ENCODE results near the gene FRYL.
A peak's percentile ranks its signal among the peaks of the same experiment; 100 is the strongest.
"Not testable (repeated sequence)": the region's sequence is repeated elsewhere in the genome, so short reads cannot be mapped to it uniquely, and the experiment has no call there.

The FRYL gene

DNA sequence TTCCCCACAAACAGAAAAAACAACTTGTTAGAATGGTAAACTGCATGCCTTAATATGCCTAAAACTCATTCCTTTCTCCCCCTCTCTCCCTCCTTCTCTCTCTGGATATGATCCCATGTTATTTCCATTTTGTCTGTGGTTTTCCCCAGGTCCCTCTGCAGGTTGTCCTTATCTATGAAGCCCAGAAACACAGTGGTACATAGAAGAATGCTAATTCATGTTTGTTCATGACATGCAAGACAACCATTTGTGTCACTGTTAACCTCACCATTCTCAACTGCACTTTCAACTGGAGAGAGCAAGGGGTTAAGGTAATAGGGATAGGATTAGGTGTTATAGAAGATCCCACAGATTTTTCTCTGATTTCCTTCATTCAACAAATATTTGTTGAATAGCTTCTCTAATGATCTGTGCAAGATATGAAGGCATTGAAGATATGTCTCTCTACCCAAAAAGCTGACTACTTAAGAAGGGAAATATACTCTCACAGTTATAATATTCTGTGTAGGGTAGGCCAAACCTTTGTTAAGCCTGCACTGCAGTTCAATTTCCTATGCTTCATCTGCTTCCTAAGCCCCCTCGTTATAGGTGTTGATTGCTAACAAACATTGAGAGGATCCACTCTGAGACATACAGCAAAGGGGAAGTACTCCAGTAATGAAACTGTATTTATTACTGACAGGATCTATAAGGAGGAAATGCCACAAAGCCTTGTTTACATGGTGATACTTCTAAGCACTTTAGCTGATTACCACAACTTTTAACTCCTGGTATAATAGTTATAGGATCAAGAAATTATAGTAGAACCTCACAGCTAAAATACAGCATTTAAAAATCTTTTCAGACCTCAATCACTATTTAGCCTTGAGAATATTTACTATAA is 96.1 kb downstream of the FRYL start:
- DNase-seq (ENCODE audit: insufficient read length): peak; percentile 10
- no peak for TF ChIP-seq POLR2A (IDR thresholded peaks at IDR 0.05; ENCODE audit: low read depth, low read length)
- no peak for TF ChIP-seq POLR2AphosphoS5 (IDR thresholded peaks at IDR 0.05; ENCODE audit: low read depth, low read length)
- TF ChIP-seq TAF1 (IDR thresholded peaks at IDR 0.05; ENCODE audit: borderline replicate concordance, low read depth, low read length): no peak
- FAIRE-seq: peak; percentile 30

GRCh38 chr4:48682870-48683269 is 97.2 kb downstream of the FRYL start:
- not testable (repeated sequence) for FAIRE-seq; DNase-seq (ENCODE audit: insufficient read length)

DNA sequence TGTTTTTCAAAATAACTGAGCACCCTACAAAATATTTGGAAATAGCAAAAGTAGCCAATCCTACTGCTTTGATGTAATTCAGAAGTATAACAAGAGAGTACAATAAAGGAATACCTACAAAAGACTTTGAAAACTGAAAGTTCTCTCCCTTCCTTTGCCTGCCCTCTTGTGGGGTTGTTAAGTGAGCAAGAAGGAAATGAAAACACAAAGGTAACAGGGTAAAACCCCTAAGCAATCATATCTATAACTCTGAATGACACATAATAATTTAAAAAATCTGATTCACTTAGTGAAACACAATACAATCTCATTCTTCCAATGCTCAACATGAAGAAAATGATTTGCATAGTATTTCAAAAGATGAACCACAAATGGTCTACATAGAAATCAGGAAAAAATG is 98.2 kb downstream of the FRYL start:
- FAIRE-seq: peak; percentile 67
- no peak for DNase-seq (ENCODE audit: insufficient read length)
- TF ChIP-seq POLR2A (IDR thresholded peaks at IDR 0.05; ENCODE audit: low read depth, low read length) (no peak), TAF1 (IDR thresholded peaks at IDR 0.05; ENCODE audit: borderline replicate concordance, low read depth, low read length) (no peak), POLR2AphosphoS5 (IDR thresholded peaks at IDR 0.05; ENCODE audit: low read depth, low read length) (no peak)

DNA sequence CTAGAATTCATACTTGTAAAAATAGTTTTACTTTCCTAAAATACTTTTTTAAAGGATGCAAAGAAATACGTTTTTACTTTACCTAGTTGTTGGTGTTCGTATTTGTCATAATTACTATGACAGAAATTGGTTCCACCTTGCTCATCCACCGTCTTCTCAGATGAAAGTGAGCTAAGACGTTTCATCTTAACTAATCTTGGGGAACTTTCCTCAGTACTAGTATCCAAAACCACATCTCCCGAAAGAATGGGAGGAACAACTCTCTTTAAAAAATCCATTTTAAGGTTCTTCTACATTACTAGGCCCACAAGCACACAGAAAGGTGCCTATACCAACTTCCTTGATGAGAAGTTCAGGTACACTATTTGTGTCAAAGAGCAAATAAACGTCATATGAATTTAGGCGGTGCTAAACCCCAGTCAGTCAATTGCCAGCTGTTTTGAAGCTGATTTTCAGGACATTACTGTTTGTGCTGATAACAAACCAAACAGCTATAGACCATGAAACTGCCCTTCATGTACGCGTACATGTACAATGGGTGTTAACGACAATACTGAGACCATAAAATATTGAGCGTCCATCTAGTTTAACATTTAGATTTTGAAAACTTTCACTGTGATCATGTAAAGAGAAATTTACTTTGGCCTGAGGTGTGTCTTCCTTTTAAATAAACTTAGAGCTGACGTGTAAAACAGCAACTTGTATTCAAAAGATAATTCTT is 99.1 kb downstream of the FRYL start:
- no peak for DNase-seq (ENCODE audit: insufficient read length)
- FAIRE-seq: no peak
- TF ChIP-seq TAF1 (IDR thresholded peaks at IDR 0.05; ENCODE audit: borderline replicate concordance, low read depth, low read length) (no peak), POLR2A (IDR thresholded peaks at IDR 0.05; ENCODE audit: low read depth, low read length) (no peak), POLR2AphosphoS5 (IDR thresholded peaks at IDR 0.05; ENCODE audit: low read depth, low read length) (no peak)

DNA sequence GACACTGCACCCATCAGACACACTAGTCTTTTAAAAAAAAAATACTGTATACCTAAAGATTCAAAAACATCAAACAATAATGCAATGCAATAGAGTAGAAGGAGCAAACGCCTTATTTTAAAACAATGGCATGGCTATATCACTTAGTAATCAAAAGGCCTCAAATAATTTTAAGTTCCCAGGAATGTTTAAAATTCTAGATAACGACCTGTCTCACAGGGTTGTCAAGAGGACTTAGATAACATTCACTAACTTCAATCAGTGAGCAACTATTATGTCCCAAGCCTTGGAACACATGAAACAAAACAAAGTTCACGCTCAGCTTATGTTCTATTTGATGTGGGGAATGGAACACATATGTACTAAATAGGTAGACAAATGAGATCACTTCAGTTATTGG is 106.5 kb downstream of the FRYL start:
- TF ChIP-seq POLR2AphosphoS5 (IDR thresholded peaks at IDR 0.05; ENCODE audit: low read depth, low read length) (no peak), POLR2A (IDR thresholded peaks at IDR 0.05; ENCODE audit: low read depth, low read length) (no peak), TAF1 (IDR thresholded peaks at IDR 0.05; ENCODE audit: borderline replicate concordance, low read depth, low read length) (no peak)
- DNase-seq (ENCODE audit: insufficient read length) (no peak), FAIRE-seq (no peak)

DNA sequence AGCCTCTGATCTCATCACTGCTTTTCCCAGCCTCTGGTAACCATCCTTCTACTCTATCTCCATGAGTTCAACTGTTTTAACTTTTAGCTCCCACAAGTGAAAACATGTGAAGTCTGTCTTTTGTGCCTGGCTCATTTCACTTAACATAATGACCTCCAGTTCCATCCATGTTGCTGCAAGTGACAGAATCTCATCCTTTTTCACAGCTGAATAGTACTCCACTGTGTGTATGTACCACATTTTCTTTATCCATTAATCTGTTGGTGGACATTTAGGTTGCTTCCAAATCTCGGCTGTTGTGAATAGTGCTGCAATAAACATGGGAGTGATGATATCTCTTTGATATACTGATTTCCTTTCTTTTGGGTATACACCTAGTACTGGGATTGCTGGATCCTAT is 109.5 kb downstream of the FRYL start:
- FAIRE-seq (no peak), DNase-seq (ENCODE audit: insufficient read length) (no peak)
- TF ChIP-seq TAF1 (IDR thresholded peaks at IDR 0.05; ENCODE audit: borderline replicate concordance, low read depth, low read length): no peak
- no peak for TF ChIP-seq POLR2AphosphoS5 (IDR thresholded peaks at IDR 0.05; ENCODE audit: low read depth, low read length)
- no peak for TF ChIP-seq POLR2A (IDR thresholded peaks at IDR 0.05; ENCODE audit: low read depth, low read length)

DNA sequence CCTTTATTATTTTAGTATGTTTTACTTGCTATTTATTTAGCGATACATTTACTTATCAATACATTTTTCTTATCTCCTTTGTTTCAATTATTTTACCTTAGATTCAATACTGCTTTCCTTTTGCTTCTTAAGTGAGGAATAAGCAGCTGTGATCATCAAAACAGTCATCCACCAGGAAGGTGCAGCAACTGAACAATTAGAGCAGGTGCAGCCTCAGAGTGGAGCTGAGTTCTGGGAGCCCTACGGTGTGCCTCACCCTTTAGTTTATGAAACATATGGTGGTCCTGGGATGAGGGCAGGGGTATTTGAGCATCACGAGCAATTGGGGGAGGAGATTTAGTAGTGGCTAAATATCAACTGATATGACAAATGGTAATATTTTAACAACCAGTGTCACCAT is 111.0 kb downstream of the FRYL start:
- peak; percentile 46 for FAIRE-seq

DNA sequence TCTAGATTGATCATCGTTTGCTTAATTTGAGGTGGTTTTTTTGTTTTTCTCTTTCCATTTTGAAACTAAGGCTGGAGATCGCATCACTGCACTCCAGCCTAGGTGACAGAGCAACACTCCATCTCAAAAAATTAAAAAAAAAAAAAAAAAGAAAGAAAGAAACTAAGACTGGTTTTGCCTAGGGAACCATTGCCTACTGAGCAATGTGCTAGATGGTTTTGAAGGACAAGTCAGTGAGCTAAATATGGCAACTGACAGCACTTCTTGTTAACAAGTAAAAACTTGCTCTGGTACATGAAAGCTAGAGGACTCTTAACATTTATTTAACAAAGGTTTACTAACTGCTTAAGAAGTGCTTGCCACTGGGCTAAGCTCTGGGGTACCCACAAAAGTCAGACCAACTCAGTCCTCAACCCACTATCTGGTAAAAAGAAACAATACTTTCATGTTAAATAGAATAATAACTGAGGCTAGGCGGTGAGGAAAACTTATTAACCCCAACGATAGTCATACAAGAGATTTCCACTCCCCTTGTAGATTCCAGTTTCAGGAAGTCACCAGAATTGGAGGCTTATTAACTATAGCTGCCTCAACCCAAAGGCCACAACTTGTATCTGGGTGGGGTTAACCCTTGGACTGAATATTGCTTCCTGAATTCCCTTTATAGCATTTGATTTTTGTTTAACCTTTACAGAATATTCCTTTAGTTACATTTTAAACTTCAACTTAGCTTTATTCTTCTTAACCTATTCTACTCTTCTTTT is 111.6 kb downstream of the FRYL start:
- FAIRE-seq: no peak
- TF ChIP-seq POLR2A (IDR thresholded peaks at IDR 0.05; ENCODE audit: low read depth, low read length) (no peak), TAF1 (IDR thresholded peaks at IDR 0.05; ENCODE audit: borderline replicate concordance, low read depth, low read length) (no peak), POLR2AphosphoS5 (IDR thresholded peaks at IDR 0.05; ENCODE audit: low read depth, low read length) (no peak)
- no peak for DNase-seq (ENCODE audit: insufficient read length)

More for the DNA sequence above, 111.0 kb downstream of the FRYL start:
- DNase-seq (ENCODE audit: insufficient read length): no peak
- TF ChIP-seq POLR2A (IDR thresholded peaks at IDR 0.05; ENCODE audit: low read depth, low read length): no peak
- no peak for TF ChIP-seq POLR2AphosphoS5 (IDR thresholded peaks at IDR 0.05; ENCODE audit: low read depth, low read length)
- no peak for TF ChIP-seq TAF1 (IDR thresholded peaks at IDR 0.05; ENCODE audit: borderline replicate concordance, low read depth, low read length)

DNA sequence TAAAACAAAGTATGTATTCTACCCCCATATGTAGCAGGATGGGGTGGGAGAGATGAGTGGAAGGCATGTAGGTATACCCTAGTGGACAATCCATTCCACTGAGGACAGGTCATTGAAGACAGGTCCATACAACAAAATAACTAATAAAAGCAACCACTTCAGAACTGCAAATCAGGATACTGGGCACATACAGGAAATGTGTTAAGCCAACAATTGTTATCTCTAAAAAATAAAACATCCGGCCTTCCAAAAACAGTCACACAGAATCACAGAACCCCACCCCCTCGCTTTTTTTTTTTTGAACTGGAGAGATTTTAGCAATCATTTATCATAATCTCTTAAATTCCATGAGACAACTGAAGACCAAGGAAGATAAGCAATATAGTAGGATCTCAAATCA is 112.9 kb downstream of the FRYL start:
- no peak for FAIRE-seq
- no peak for DNase-seq (ENCODE audit: insufficient read length)
- TF ChIP-seq POLR2AphosphoS5 (IDR thresholded peaks at IDR 0.05; ENCODE audit: low read depth, low read length) (no peak), TAF1 (IDR thresholded peaks at IDR 0.05; ENCODE audit: borderline replicate concordance, low read depth, low read length) (no peak), POLR2A (IDR thresholded peaks at IDR 0.05; ENCODE audit: low read depth, low read length) (no peak)

DNA sequence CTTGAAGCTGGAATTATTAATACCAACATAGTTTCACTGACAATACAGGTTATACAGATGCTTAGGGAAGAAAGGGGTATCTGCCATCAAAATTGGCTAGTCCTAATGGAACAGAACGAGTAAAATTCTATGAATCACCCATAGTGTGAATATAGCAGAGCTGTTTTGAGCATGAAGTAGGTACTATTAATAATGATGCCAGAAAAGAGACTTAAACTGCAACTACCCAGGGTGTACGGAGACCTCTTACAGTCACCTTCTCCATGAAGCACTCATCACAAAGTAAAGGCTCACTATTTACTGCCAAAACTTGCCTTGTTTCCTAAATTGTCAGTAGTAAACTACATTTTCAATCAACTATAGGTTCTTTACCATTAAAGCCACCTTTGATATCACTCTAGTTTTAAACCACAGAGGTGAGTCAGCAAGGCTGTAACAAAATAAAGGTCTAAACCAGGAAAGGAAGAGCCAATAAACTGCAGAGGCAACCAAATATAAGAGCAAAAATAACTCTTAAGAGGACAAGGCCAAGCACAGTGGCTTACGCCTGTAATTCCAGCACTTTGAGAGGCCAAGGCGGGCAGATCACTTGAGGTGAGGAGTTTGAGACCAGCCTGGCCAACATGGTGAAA is 114.4 kb downstream of the FRYL start:
- no peak for DNase-seq (ENCODE audit: insufficient read length)
- TF ChIP-seq POLR2A (IDR thresholded peaks at IDR 0.05; ENCODE audit: low read depth, low read length) (no peak), TAF1 (IDR thresholded peaks at IDR 0.05; ENCODE audit: borderline replicate concordance, low read depth, low read length) (no peak), POLR2AphosphoS5 (IDR thresholded peaks at IDR 0.05; ENCODE audit: low read depth, low read length) (no peak)
- no peak for FAIRE-seq

DNA sequence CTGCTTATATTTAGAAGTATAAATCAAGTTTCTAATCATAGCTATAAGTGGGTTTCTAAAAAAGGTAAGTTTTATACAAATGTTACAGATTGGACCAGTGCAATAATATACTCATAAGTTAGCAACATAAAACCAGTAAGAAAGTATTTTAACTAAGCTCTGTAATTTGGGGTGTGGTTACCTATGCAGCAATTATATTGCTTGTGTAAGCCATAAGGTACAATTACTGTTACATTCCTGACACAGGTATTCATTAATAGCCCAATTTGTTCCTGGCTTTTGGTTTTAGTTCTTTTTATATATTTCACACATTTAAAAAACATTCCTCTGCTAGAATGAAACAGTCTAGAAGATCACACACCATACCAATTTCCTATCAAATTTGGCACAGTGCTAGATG is 115.1 kb downstream of the FRYL start:
- no peak for TF ChIP-seq POLR2AphosphoS5 (IDR thresholded peaks at IDR 0.05; ENCODE audit: low read depth, low read length)
- DNase-seq (ENCODE audit: insufficient read length) (no peak), FAIRE-seq (no peak)
